Stimulated activated naive CD4-positive, alpha-beta T cell (primary cell): ENCODE data around the gene MEGF6.
"Not testable (repeated sequence)": the region's sequence is repeated elsewhere in the genome, so short reads cannot be mapped to it uniquely, and the experiment has no call there.

Experiments used
- DNase-seq, 6 experiments: peaks; one replicate each; lab custom pipeline; 2025; lab: John Stamatoyannopoulos, UW

The MEGF6 gene

DNA sequence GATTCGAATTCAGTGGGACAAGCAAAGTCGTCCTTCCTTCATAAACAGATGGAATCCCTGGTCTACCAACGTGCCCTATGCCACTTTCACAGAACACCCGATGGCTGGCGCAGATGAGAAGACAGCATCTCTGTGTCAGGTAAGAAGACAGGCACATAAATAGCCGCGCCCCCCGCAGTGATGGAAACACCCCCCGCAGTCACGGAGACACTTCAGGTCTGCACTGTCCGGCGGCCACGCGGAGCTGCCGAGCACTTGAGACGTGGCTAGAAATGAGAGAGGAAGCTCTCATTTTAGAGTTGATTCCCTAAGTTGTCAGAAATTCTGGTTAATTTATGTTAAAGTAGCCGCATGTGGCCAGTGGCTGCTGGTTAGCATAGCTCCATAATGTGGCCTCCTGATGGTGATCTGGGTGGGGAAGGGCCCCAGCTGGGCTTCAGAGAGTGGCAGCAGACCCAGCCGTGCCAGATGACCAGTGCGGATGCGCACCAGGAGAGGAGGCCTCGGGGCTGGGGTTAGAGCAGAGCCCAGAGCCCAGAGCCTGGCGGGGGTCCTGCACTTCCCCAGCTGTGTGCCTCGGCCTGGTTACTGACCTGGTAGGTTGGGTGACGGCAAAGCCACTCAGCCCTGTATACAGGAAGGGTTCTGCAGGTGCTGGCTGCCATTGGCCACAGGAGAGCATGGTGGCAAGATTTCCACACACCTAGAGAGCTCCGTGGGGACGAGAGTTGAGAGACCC is 16.4 kb upstream of the MEGF6 start:
- DNase-seq = no peak

DNA sequence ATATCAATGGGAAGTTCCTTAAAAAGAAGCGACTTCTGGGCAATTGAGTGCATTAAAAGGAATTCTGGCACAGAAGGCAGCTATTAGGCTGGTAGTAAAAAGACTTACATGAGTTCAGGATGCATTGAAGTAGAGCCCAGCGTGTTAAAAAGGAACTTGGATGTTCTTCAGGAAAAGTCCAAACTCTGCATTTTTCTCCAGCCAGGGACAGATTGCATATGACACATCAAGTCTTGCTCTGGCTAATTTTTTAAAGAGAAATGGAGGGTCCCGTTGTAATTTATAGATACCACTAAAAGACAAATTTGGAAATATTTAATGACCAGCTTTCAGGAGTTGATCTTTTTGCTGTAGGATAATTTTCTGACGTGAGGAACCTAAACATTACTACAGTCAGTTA is 14.7 kb upstream of the MEGF6 start:
- no peak for DNase-seq

DNA sequence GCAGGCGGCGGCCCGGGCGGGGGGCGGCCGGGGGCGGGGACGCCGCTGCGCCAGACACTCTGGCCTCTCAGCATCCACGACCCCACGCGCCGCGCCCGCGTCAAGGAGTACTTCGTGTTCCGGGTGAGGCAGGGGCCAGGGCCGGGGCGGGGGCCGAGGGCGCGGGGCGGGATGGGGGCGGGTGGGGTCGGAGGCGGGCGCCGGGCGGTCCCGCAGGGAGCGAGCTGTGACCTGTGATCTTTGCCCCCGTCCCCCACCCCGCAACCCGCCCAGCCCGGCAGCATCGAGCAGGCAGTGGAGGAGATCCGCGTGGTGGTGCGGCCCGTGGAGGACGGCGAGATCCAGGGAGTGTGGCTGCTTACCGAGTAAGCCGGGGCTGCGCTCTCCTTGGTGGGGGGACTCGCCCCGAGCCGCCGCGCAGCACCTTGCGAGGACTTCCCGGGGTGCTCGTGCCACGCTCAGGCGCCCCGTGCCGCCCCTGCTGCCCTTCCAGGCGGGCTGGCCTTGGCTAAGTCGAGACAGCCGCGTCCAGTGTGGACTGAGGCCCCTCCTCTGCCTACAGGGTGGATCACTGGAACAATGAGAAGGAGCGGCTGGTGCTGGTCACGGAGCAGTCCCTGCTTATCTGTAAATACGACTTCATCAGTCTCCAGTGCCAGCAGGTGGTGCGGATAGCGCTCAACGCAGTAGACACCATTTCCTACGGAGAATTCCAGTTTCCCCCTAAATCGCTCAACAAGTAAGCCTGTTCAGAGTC is 14.0 kb upstream of the MEGF6 start:
- DNase-seq = peak in 3 of 6 experiments; percentile 45 to 66 (median 52)

GRCh38 chr1:3624200-3625136 is 13.2 kb upstream of the MEGF6 start, which contains the start of gene TPRG1L:
Gene TPRG1L, plus strand, starts transcription at chr1:3625015. Its CDS starts 58 bp downstream, at chr1:3625073.
- peak; percentile 97 to 99 (median 97) for DNase-seq

DNA sequence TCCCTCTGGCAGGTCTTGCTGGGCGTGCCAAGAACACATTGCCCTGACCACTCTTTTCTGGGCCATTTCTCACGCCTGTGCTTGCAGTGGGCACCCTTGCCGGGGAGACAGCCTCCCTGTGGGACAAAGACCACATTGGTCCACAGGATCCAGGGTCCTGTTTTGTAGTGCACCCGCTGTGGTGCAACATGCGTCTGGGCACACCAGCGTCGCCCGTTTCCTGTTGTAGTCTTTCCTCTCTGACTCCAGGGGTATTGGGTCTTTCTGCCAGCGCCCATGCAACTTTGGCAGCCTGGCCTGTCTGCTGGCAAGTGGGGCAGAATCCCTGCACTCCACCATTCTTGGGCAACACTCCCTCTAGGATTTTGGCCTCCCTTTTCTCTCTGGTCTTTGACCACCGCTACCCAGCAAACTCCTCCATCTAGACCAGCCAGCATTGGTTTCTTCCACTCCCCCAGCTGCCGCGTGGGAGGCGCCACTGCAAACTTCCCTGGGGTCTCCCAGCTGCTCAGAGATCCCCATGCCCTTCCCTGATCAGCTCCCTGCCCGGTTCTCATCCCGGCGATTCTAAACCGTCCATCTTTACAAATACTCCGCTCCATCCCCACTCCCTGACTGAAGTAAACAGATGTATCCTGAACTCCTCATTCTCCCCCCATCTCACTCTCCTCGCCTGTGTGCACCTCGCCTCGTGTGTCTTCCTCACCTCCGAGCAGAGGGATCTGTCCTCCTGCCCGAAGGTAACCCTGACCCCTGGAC is 12.3 kb upstream of the MEGF6 start:
- DNase-seq = peak in 1 of 6 experiments; percentile 17

DNA sequence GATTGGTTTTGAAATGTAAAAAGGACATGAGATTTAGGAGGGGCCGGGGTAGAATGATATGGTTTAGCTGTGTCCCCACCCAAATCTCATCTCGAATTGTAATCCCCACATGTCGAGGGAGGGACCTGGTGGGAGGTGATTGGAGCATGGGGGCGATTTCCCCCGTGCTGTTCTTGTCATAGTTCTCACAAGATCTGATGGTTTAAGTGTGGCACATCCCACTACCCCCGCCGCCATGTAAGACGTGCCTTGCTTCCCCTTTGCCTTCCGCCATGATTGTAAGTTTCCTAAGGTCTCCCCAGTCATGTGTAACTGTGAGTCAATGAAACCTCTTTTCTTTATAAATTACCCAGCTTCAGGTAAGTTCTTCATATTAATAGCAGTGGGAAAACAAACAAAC is 10.8 kb upstream of the MEGF6 start:
- not testable (repeated sequence) for DNase-seq

DNA sequence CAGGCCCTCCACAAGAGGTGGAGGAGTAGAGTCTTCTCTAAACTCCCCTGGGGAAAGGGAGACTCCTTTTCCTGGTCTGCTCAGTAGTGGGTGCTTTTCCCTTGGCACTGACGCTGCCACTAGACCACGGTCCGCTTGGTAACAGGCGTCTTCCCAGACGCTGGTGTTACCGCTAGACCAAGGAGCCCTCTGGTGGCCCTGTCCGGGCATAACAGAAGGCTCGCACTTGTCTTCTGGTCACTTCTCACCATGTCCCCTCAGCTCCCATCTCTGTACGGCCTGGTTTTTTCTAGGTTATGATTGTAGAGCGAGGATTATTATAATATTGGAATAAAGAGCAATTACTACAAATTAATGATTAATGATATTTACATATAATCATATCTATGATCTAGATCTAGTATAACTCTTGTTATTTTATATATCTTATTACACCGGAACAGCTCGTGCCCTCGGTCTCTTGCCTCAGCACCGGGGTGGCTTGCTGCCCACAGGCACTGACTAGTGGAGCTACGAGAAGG is 9.9 kb upstream of the MEGF6 start:
- DNase-seq = peak in 1 of 6 experiments; percentile 37

DNA sequence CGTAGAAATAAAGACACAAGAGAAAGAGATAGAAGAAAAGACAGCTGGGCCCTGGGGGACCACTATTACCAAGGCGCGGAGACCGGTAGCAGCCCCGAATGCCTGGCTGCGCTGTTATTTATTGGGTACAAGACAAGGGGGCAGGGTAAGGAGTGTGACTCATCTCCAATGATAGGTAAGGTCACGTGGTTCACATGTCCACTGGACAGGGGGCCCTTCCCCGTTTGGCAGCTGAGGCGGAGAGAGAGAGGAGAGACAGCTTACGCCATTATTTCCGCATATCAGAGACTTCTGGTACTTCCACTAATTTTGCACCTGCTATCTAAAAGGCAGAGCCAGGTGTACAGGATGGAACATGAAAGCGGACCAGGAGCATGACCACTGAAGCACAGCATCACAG is 9.4 kb upstream of the MEGF6 start:
- DNase-seq = no peak

GRCh38 chr1:3618881-3619671 is 7.8 kb upstream of the MEGF6 start:
- peak; percentile 54 to 83 (median 68) for DNase-seq

DNA sequence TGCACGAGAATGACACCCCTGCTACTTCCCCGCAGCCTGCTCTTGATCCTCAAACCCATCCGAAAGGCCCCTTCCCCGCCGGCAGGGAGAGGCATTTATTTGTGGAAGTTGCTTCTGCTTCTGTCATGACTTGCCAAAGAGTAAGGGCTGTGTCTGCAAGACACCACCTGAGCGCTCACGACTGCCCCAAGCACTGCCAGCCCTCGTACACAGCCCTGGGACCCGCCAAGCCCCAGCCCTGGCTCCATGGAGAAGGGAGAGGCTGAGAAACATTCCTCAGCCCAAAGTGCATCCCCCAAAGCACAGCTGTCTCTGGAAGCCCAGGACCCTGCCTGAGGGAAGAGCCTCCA is 7.2 kb upstream of the MEGF6 start:
- no peak for DNase-seq

DNA sequence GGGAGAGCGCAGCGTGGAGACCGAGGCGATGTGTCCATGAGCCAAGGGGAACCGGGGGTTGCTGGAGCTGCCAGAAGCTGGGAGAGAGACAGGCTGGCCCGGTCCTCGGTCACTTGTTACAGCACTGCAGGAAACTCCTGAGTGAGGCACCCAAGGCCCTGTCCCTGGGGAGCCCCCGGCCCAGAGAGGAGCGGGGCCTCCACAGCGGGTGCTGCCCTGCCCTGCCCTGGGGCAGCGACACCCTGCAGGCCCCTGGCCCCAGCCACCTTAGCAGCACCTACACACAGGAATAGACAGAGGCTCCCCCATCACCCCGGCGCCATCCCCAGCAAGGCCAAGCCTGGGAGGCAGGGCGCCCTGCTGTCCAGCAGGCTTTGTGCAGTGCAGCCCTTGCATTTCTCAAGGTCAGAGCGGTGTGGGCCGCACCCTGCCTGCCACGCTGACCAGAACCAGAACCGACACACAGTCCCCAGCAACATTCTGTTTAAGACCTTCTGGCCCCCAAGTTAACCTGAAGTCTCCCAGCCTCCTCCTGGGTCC is 6.6 kb upstream of the MEGF6 start:
- no peak for DNase-seq

DNA sequence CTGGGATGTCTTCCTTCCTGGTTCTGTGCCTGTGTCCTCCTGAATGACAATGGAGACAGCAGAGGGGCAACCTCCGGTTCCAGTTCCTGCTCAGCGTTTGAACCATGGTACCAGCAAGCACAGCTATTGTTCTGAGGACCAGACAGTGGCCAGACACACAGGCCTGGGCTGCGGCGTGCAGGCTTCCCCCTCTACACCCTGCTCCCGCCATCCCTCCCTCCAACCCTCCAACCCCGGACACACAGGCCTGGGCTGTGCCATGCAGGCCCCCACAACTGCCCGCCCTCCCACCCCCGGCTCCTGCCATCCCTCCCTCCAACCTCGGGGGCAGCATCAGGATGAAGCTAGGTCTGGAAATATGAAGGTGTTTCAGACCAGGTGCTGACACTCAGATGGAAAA is 5.6 kb upstream of the MEGF6 start:
- DNase-seq = no peak

- peak in 2 of 6 experiments; percentile 6 to 16 for DNase-seq
Measured at GRCh38 chr1:3614755-3615742, 3.7 kb upstream of the MEGF6 start.

DNA sequence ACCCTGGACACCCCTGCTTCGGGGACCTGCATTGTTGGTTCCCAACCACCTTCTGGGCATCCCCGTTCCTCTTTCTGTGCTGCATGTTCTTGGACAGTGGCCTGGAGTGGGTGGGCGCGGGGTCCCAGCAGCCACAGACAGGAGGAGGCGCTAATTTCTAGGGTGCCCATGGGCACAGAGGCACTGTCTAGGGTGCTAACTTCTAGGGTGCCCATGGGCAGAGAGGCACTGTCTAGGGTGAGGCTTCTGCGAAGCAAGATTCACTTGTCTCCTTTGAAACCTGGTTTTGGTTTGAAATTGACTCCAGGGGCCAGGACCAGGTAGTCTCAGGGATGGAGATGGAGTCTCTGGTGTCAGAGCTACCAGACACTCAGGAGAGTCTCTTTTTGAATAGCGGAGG is 815 bp upstream of the MEGF6 start:
- DNase-seq = peak in 1 of 6 experiments; percentile 12

DNA sequence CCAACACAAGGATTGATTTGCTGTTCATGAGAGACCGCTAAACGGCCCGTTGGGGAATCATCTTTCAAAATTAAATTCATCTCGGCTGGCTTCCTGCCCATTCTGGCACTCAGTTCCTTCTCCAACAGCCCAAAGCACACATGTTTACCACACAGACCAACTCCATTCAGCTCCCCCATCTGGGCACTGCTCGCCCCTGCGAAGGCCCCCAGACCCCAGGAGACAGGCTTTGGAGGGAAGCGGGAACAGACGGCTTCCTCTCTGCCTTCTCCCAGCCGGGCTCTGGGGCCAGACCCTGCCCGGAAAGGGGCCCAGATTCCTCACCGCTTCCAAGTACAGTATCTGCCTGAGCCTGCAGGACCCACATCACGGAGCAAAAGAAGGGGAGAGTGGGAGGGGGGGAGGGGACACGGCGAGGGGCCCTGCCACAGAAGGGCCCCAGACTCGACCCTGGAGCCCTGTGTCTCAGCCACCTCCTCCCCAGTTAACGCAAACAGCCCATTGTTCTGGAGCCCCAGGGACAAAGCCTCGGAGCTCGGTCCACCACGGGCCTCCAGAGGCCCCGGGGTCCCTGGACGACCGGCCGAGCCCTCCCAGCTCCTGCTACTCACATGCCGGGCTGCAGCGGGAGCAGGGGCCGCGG is 660 bp downstream of the MEGF6 start:
- peak in 2 of 6 experiments; percentile 8 to 32 for DNase-seq

GRCh38 chr1:3609769-3610526 is 1.4 kb downstream of the MEGF6 start:
- DNase-seq = no peak

- no peak for DNase-seq
Measured at GRCh38 chr1:3609016-3609768, 2.1 kb downstream of the MEGF6 start.
